GM23338 (cell line): ENCODE data around the gene ARL6IP4. TPM values are rescaled to one million over a fixed set of nuclear protein-coding genes. Genes with fewer than 3 reads are reported as not detected.

Experiments
- ATAC-seq: fragments of 200-7000 bp; cut with Tn5 transposase; 3 replicates; pipeline ENCODE4 v1.9.1; 2020
- DNase-seq: peaks from one replicate; pipeline ENCODE4 v3.0.0-alpha.2; 2015; ENCODE audit warnings: low spot score
- H2AFZ ChIP-seq: fragments of 200-600 bp; sonication (generic); 2 replicates; pipeline ENCODE4 v1.8.0; 2016; ENCODE audit warnings: antibody characterized with exemption, mild to moderate bottlenecking, moderate library complexity
- H3F3A ChIP-seq: fragments of 200-600 bp; sonication (generic); replicated peaks from 2 replicates; pipeline ENCODE4 v1.8.0; 2017; ENCODE audit warnings: antibody characterized with exemption, mixed run types, low read depth
- H3K27ac ChIP-seq: fragments of 200-600 bp; sonication (generic); 2 replicates; pipeline ENCODE4 v1.6.1; 2016; ENCODE audit warnings: low read depth
- H3K27me3 ChIP-seq: fragments of 200-600 bp; sonication (generic); 2 replicates; pipeline ENCODE4 v1.8.0; 2016; ENCODE audit warnings: mild to moderate bottlenecking, mixed run types, moderate library complexity; ENCODE audit not compliant: insufficient read depth
- H3K36me3 ChIP-seq: fragments of 200-600 bp; sonication (generic); 2 replicates; pipeline ENCODE4 v1.8.0; 2016; ENCODE audit warnings: mild to moderate bottlenecking; ENCODE audit not compliant: insufficient read depth
- H3K4me1 ChIP-seq: fragments of 200-600 bp; sonication (generic); 2 replicates; pipeline ENCODE4 v1.8.0; 2016; ENCODE audit warnings: mild to moderate bottlenecking, moderate library complexity; ENCODE audit not compliant: insufficient read depth
- H3K4me2 ChIP-seq: fragments of 200-600 bp; sonication (generic); 2 replicates; pipeline ENCODE4 v1.7.1; 2017; ENCODE audit warnings: mixed run types
- H3K4me3 ChIP-seq: fragments of 200-600 bp; sonication (generic); 2 replicates; pipeline ENCODE4 v1.6.1; 2016; ENCODE audit warnings: mixed run types
- H3K79me2 ChIP-seq: fragments of 200-600 bp; sonication (generic); replicated peaks from 2 replicates; pipeline ENCODE4 v1.8.0; 2017; ENCODE audit warnings: mild to moderate bottlenecking; ENCODE audit not compliant: insufficient read depth
- H3K9me2 ChIP-seq: fragments of 200-600 bp; sonication (generic); 2 replicates; pipeline ENCODE4 v1.8.0; 2017; ENCODE audit not compliant: insufficient read depth
- H4K20me1 ChIP-seq: fragments of 200-600 bp; sonication (generic); replicated peaks from 2 replicates; pipeline ENCODE4 v1.8.0; 2017; ENCODE audit warnings: mild to moderate bottlenecking; ENCODE audit not compliant: insufficient read depth
- H3K27ac Mint-ChIP-seq: 2 replicates; pipeline ENCODE4 v1.8.0; 2020; ENCODE audit warnings: inconsistent platforms, mild to moderate bottlenecking, moderate library complexity, mixed read lengths
- H3K27me3 Mint-ChIP-seq: 3 replicates; pipeline ENCODE4 v1.8.0; 2022; ENCODE audit warnings: low read depth, mild to moderate bottlenecking, moderate library complexity, mixed read lengths, inconsistent platforms; ENCODE audit not compliant: insufficient read depth, poor library complexity
- H3K36me3 Mint-ChIP-seq: 3 replicates; pipeline ENCODE4 v1.8.0; 2021; ENCODE audit warnings: low read depth, mild to moderate bottlenecking, inconsistent platforms, moderate library complexity, mixed read lengths
- H3K4me1 Mint-ChIP-seq: 3 replicates; pipeline ENCODE4 v1.8.0; 2020; ENCODE audit warnings: mild to moderate bottlenecking, inconsistent platforms, mixed read lengths
- H3K4me3 Mint-ChIP-seq: 3 replicates; pipeline ENCODE4 v1.8.0; 2021; ENCODE audit warnings: moderate library complexity, mild to moderate bottlenecking, inconsistent platforms, mixed read lengths
- H3K9me3 Mint-ChIP-seq: 3 replicates; pipeline ENCODE4 v1.8.0; 2020; ENCODE audit warnings: moderate library complexity, mild to moderate bottlenecking, inconsistent platforms, mixed read lengths
- CREB1 ChIP-seq: fragments of 250-450 bp; sonication (Bioruptor Pico); IDR thresholded peaks from 2 replicates; pipeline ENCODE4 v1.5.0; 2020; ENCODE audit warnings: low read depth, mild to moderate bottlenecking, moderate library complexity
- CTCF ChIP-seq, 2 experiments: fragments of 200-600 bp in 1 of 2; sonication (generic) in 1 of 2; conservative IDR thresholded peaks; 2 replicates each; pipeline versions ENCODE4 v1.5.1 to v1.6.1; 2016 to 2017; ENCODE audit warnings: antibody characterized with exemption in 2 of 2, low read depth in 2 of 2, mild to moderate bottlenecking in 2 of 2, moderate library complexity in 1 of 2
- ETS1 ChIP-seq: IDR thresholded peaks from 2 replicates; pipeline ENCODE4 v1.6.1; 2016; ENCODE audit warnings: antibody characterized with exemption
- EZH2phosphoT487 ChIP-seq: fragments of 200-600 bp; sonication (generic); IDR thresholded peaks from one replicate; pipeline ENCODE4 v1.8.1; 2018; ENCODE audit warnings: antibody characterized with exemption; ENCODE audit not compliant: unreplicated experiment
- JUNB ChIP-seq: IDR thresholded peaks from one replicate; pipeline ENCODE4 v1.6.1; 2016; ENCODE audit warnings: antibody characterized with exemption; ENCODE audit not compliant: unreplicated experiment
- POLR2AphosphoS5 ChIP-seq: IDR thresholded peaks from 2 replicates; pipeline ENCODE4 v1.6.1; 2016; ENCODE audit warnings: antibody characterized with exemption, low read depth
- REST ChIP-seq: IDR thresholded peaks from one replicate; pipeline ENCODE4 v1.6.1; 2018; ENCODE audit warnings: antibody characterized with exemption; ENCODE audit not compliant: unreplicated experiment
- ZNF331 ChIP-seq: fragments of 250-450 bp; sonication (Bioruptor Pico); IDR thresholded peaks from 2 replicates; pipeline ENCODE4 v1.5.0; 2020; ENCODE audit warnings: low read depth, mild to moderate bottlenecking, moderate library complexity
- polyA plus RNA-seq: library from polyadenylated mRNA; unstranded; fragments of >200 nt; fragmentation: Nextera tagmentation; extraction: Ambion mirVana; gene quantifications from 2 replicates; pipeline ENCODE4 v1.2.1, GENCODE V29; 2016
- total RNA-seq: library from RNA; depleted of rRNA; stranded (reverse); fragments of >200 nt; shearing (Covaris generic); gene quantifications from 2 replicates; pipeline ENCODE4 v1.2.3, GENCODE V29; 2014

The ARL6IP4 gene
- total and polyA plus RNA-seq, 2 experiments from 2014 or later, result 85.5 to 169 TPM

DNA sequence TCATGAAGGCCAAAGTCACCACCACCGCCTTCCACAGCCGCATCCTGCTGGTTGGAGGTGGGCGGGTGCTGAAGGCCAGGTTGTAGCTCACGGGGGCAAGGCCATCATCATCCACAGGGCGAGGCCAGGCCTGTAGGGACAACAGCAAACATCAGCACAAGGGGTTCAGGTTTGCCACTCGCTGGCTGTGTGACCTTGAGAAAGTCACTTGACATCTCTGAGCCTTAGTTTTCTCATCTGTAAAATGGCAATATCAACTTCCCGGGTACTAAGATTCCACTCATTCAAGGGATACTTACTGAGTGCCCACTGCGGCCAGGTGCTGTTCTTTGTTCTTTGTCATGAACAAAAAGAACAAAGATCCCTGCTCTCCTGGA, 20.3 kb upstream of the ARL6IP4 start:
- Mint-ChIP-seq H3K27me3 (peaks cover 2% of the 10 kb centered on the region), H3K36me3 (peaks cover 3% of the 10 kb centered on the region; the same call in 1 of the 3 replicates)

DNA sequence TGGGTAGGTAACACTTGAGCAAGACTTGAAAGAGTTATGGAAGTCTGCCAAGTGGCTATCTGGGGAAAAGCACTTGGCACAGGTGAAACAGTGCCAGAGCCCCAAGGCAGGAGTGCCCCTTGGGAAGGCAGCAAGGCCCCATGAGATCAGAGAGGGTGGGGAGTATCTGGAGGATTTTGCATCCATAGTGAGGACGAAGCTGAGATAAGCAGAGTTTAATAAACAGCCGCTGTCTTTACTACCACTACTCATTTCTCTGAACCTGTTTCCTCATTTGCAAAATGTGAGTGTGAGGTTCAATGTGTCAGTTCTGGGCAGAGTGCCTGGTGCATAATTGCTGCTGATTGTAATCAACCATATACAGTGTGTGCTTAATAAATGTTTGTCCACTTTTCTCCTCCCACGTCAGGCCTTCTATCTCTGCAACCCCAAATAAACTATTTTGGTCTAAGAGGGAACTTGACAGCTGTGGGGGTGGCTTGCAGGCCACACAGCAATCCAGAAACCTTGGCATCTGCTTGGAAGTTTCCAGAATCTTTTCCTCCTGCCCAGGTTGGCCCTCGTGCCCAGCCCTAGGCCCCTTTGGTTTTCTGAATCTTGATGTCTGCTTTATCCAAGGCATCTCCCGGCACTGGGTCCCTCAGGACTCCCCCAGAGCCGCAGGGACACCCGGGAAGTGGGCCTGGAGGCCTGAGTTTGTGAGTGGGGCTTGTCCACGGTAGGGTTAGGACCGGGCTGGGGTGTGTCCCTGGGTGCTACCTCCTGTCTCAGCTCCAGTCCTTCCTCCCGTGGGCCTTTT, 18.8 kb upstream of the ARL6IP4 start:
- H3K27ac ChIP-seq, result no peak overlapping the region
- no peak overlapping the region for H3K4me2 ChIP-seq
- Mint-ChIP-seq H3K4me3 (no peak overlapping the region), H3K27ac (no peak overlapping the region), H3K4me1 (peaks cover 13% of the 10 kb centered on the region), H3K36me3 (peaks cover 3% of the 10 kb centered on the region; the same call in 1 of the 3 replicates), H3K27me3 (peaks cover 2% of the 10 kb centered on the region), H3K9me3 (no peaks in the 10 kb centered on the region)
- no peaks in the 10 kb centered on the region for H3F3A ChIP-seq
- H3K4me3 ChIP-seq, result no peak overlapping the region
- H3K36me3 ChIP-seq, result no peaks in the 10 kb centered on the region
- H3K79me2 ChIP-seq, result no peaks in the 10 kb centered on the region
- ATAC-seq, result no peak
- no peak for TF ChIP-seq REST
- H2AFZ ChIP-seq, result no peak overlapping the region
- H4K20me1 ChIP-seq, result no peaks in the 10 kb centered on the region
- no peaks in the 10 kb centered on the region for H3K27me3 ChIP-seq
- no peak for DNase-seq
- no peaks in the 10 kb centered on the region for H3K9me2 ChIP-seq
- H3K4me1 ChIP-seq, result peaks cover 2% of the 10 kb centered on the region; the same call in 1 of the 2 replicates

More for the DNA sequence above, 20.3 kb upstream of the ARL6IP4 start:
- Mint-ChIP-seq H3K9me3 (no peaks in the 10 kb centered on the region), H3K4me3 (no peak overlapping the region), H3K4me1 (peaks cover 10% of the 10 kb centered on the region), H3K27ac (no peak overlapping the region)
- no peaks in the 10 kb centered on the region for H3F3A ChIP-seq
- H3K9me2 ChIP-seq, result no peaks in the 10 kb centered on the region
- no peaks in the 10 kb centered on the region for H3K79me2 ChIP-seq
- TF ChIP-seq EZH2phosphoT487 (no peak), ZNF331 (no peak)
- no peak for DNase-seq
- no peak overlapping the region for H3K4me2 ChIP-seq
- no peaks in the 10 kb centered on the region for H3K27me3 ChIP-seq
- ATAC-seq, result no peak
- H3K4me1 ChIP-seq, result no peaks in the 10 kb centered on the region; the same call in 1 of the 2 replicates
- no peak overlapping the region for H2AFZ ChIP-seq
- no peak overlapping the region for H3K27ac ChIP-seq
- no peak overlapping the region for H3K4me3 ChIP-seq
- no peaks in the 10 kb centered on the region for H4K20me1 ChIP-seq
- no peaks in the 10 kb centered on the region for H3K36me3 ChIP-seq

DNA sequence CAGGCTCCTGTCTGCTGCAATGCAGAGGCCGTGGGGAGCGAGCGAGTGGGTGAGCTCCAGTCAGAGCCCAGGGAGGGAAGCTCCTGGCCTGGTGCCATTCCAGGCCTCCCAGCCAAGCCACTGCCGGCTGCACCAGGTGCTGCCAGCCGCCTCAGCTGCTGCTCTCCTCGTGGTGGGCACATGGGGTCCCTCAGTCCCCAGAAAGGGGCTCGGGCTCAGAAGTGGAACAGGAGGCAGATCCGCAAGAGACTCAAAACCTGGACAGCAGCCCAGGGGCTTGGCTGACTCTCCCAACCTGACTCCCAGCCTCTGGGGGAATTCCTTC, 16.6 kb upstream of the ARL6IP4 start:
- Mint-ChIP-seq H3K9me3 (no peaks in the 10 kb centered on the region), H3K4me3 (no peak overlapping the region), H3K4me1 (peaks cover 16% of the 10 kb centered on the region), H3K36me3 (no peaks in the 10 kb centered on the region), H3K27ac (no peak overlapping the region), H3K27me3 (peaks cover 9% of the 10 kb centered on the region)
- no peak overlapping the region for H3K27ac ChIP-seq
- H2AFZ ChIP-seq, result no peak overlapping the region
- peaks cover 5% of the 10 kb centered on the region for H3K4me1 ChIP-seq
- no peaks in the 10 kb centered on the region for H3F3A ChIP-seq
- no peaks in the 10 kb centered on the region for H4K20me1 ChIP-seq
- no peaks in the 10 kb centered on the region for H3K36me3 ChIP-seq
- H3K79me2 ChIP-seq, result no peaks in the 10 kb centered on the region
- H3K4me2 ChIP-seq, result no peak overlapping the region
- ATAC-seq (no peak), DNase-seq (no peak)
- H3K9me2 ChIP-seq, result no peaks in the 10 kb centered on the region
- H3K27me3 ChIP-seq, result no peaks in the 10 kb centered on the region
- TF ChIP-seq ETS1, result no peak
- no peak for TF ChIP-seq JUNB
- TF ChIP-seq CREB1 (CRISPR knock-in tag), result no peak
- TF ChIP-seq POLR2AphosphoS5, result no peak
- no peak for TF ChIP-seq EZH2phosphoT487
- no peak for TF ChIP-seq CTCF (conservative IDR thresholded peaks at IDR 0.05; ENCODE audit: low read depth in 2 of 2)
- TF ChIP-seq ZNF331, result no peak
- H3K4me3 ChIP-seq, result no peak overlapping the region
